Measurements from ENCODE around the gene TTLL9.

- no peak for TF ChIP-seq POLR2A (IDR thresholded peaks at IDR 0.05)
- TF ChIP-seq CTCF (IDR thresholded peaks at IDR 0.05): no peak
These were observed 39.9 kb upstream of the TTLL9 start for GRCh38 chr20:31830406-31830981.

Measured in adrenal gland (tissue), 5 donors.